IPS-18a (cell line): ENCODE results near the gene MUC4.
"Not testable (repeated sequence)": the region's sequence is repeated elsewhere in the genome, so short reads cannot be mapped to it uniquely, and the experiment has no call there.

Experiments used
- H3K27ac ChIP-seq: one replicate; pipeline ENCODE4 v1.5.1; 2013; ENCODE audit warnings: low read length
- H3K27me3 ChIP-seq: one replicate; pipeline ENCODE4 v1.6.1; 2013; ENCODE audit warnings: mild to moderate bottlenecking, low read length; ENCODE audit not compliant: control insufficient read depth, insufficient read depth
- H3K36me3 ChIP-seq: one replicate; pipeline ENCODE4 v1.6.1; 2013; ENCODE audit warnings: low read depth, low read length; ENCODE audit not compliant: control insufficient read depth
- H3K4me1 ChIP-seq: one replicate; pipeline ENCODE4 v1.6.1; 2013; ENCODE audit warnings: low read depth, low read length; ENCODE audit not compliant: control insufficient read depth
- H3K4me3 ChIP-seq: one replicate; pipeline ENCODE4 v1.5.1; 2013; ENCODE audit warnings: low read length
- H3K9ac ChIP-seq: one replicate; pipeline ENCODE4 v1.6.1; 2013; ENCODE audit warnings: mild to moderate bottlenecking, low read length, moderate library complexity
- H3K9me3 ChIP-seq: one replicate; pipeline ENCODE4 v1.6.1; 2013; ENCODE audit warnings: low read depth, low read length; ENCODE audit not compliant: control insufficient read depth

The MUC4 gene

GRCh38 chr3:195752546-195753331, 59.0 kb downstream of the MUC4 start:
- Histone ChIP-seq H3K4me3 (no peak overlapping the region), H3K36me3 (no peaks in the 10 kb centered on the region), H3K27ac (no peak overlapping the region), H3K9ac (no peak overlapping the region), H3K27me3 (peaks cover 8% of the 10 kb centered on the region), H3K9me3 (no peaks in the 10 kb centered on the region), H3K4me1 (no peaks in the 10 kb centered on the region)

DNA sequence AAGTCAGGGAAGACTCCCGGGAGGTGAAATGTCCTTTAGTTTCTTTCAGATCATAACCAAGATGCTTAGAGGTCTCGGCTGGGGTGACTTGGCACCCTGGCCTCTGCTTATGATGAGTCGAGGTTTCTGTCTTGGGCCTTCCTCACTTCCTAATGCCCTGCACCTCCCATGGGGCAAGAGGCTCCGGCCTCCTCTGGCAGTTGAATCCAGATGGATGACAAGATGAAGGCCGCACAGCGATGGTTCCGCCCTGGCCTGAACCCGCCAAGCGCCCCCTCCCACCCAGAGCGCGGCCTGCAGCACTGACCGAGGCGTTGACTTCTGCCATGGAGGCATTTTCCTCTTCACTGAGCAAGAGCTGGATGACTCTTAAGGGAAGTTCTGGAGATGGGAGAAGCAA, 59.7 kb downstream of the MUC4 start:
- Histone ChIP-seq H3K36me3 (no peaks in the 10 kb centered on the region), H3K27me3 (peaks cover 14% of the 10 kb centered on the region), H3K4me3 (no peak overlapping the region), H3K27ac (no peak overlapping the region), H3K4me1 (no peaks in the 10 kb centered on the region), H3K9me3 (no peaks in the 10 kb centered on the region), H3K9ac (no peak overlapping the region)

DNA sequence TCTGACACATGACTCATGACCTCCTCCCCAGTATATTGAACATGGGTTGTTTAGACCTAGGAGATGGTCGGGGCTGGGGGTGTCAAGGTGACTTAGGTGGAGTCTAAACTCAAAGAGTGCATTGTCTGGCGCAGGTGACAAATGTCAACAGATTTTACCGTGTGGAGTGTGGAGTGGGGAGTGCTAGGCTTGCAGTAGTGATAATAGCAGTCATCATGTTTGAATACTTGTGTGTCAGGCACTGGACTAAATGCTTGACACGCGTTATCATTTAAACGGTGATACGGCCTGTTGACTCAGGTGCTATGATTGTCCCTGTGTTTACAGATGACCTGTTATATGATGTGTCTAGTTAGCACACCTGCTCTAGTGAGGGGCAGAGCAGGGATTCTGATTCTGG, 60.2 kb downstream of the MUC4 start:
- Histone ChIP-seq H3K4me1 (no peaks in the 10 kb centered on the region), H3K4me3 (no peak overlapping the region), H3K27me3 (peaks cover 19% of the 10 kb centered on the region), H3K9me3 (no peaks in the 10 kb centered on the region), H3K36me3 (no peaks in the 10 kb centered on the region), H3K27ac (no peak overlapping the region), H3K9ac (no peak overlapping the region)

GRCh38 chr3:195750797-195751520, 60.8 kb downstream of the MUC4 start:
- Histone ChIP-seq H3K27ac (no peak overlapping the region), H3K9ac (no peak overlapping the region)

DNA sequence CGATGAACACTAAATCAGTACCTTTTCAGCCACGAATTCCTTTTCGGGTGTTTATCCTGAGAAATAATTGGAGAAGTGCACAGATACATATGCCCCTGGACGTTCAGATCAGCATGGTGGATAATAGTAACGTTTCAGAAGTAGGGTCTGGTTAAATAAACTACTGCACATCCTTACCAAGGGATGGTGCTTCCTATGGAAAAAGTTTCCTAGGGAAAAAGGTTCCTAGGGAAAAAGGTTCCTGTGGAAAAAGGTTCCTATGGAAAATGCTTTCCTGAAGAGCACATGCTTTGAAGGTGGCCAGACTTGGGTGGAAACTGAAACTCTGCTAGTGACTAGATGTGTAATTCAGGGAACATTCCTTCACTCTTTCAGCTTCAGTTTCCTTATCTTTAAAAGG, 62.6 kb downstream of the MUC4 start:
- not testable (repeated sequence) for H3K4me3 ChIP-seq, H3K4me1 ChIP-seq, H3K9ac ChIP-seq, H3K9me3 ChIP-seq, H3K36me3 ChIP-seq, H3K27ac ChIP-seq
- peaks cover 22% of the 10 kb centered on the region for H3K27me3 ChIP-seq

More at GRCh38 chr3:195750797-195751520, 60.8 kb downstream of the MUC4 start:
- Histone ChIP-seq H3K4me1 (no peaks in the 10 kb centered on the region), H3K9me3 (no peaks in the 10 kb centered on the region), H3K4me3 (no peak overlapping the region), H3K36me3 (no peaks in the 10 kb centered on the region), H3K27me3 (peaks cover 22% of the 10 kb centered on the region)

DNA sequence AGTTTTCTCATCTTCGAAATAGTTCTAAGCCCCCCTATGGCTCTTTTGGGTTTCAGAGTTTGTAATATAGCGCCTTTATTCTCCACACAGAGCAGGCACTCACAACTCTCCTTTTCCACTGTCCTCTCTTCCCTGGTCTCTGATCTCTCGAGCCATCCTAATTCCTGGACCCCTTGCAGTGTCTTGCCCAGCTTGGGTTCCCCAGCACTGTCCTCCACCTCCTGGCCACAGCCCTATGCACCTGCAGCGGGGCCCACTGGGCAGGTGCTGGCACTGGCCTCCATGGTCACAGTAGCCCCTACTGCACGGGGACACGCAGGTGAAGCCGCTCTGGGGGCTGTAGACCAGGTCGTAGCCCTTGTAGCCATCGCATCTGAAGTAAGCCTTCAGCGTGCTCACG, 63.1 kb downstream of the MUC4 start:
- Histone ChIP-seq H3K4me3 (no peak overlapping the region), H3K36me3 (no peaks in the 10 kb centered on the region), H3K9me3 (no peaks in the 10 kb centered on the region), H3K9ac (no peak overlapping the region), H3K27ac (no peak overlapping the region), H3K27me3 (peaks cover 22% of the 10 kb centered on the region), H3K4me1 (no peaks in the 10 kb centered on the region)

DNA sequence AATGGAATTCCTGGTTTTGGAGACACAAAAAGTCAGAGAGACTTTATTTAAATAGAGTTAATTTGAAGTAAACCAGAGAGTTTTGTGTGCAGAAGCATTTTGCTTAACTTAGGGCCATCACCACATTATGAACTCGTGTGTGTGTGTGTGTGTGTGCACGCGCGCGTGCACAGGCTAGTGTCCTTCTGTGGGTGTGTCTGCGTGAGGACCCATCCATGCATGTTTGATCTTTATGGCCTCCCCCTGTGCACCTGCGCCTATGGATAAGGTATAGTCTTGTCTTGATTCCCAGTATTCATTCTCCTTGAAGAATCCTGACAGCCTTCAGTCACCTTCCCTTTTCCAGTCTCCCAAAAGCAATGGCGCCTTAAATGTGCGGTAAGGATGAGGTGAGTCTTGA, 65.0 kb downstream of the MUC4 start:
- Histone ChIP-seq H3K9ac (no peak overlapping the region), H3K4me1 (no peaks in the 10 kb centered on the region), H3K9me3 (no peaks in the 10 kb centered on the region), H3K36me3 (no peaks in the 10 kb centered on the region), H3K27me3 (peaks cover 22% of the 10 kb centered on the region), H3K4me3 (no peak overlapping the region), H3K27ac (no peak overlapping the region)

- peaks cover 22% of the 10 kb centered on the region for H3K27me3 ChIP-seq
- H3K9ac ChIP-seq, result no peak overlapping the region
- no peaks in the 10 kb centered on the region for H3K9me3 ChIP-seq
Observed at GRCh38 chr3:195746346-195746745, 65.4 kb downstream of the MUC4 start.

GRCh38 chr3:195744437-195744836, 67.3 kb downstream of the MUC4 start:
- no peak overlapping the region for H3K4me3 ChIP-seq
- no peaks in the 10 kb centered on the region for H3K9me3 ChIP-seq
- H3K4me1 ChIP-seq, result no peaks in the 10 kb centered on the region
- H3K9ac ChIP-seq, result no peak overlapping the region
- H3K27me3 ChIP-seq, result peaks cover 22% of the 10 kb centered on the region
- H3K36me3 ChIP-seq, result no peaks in the 10 kb centered on the region
- H3K27ac ChIP-seq, result no peak overlapping the region

More at GRCh38 chr3:195746346-195746745, 65.4 kb downstream of the MUC4 start:
- no peak overlapping the region for H3K4me3 ChIP-seq
- no peaks in the 10 kb centered on the region for H3K36me3 ChIP-seq
- no peak overlapping the region for H3K27ac ChIP-seq
- no peaks in the 10 kb centered on the region for H3K4me1 ChIP-seq

DNA sequence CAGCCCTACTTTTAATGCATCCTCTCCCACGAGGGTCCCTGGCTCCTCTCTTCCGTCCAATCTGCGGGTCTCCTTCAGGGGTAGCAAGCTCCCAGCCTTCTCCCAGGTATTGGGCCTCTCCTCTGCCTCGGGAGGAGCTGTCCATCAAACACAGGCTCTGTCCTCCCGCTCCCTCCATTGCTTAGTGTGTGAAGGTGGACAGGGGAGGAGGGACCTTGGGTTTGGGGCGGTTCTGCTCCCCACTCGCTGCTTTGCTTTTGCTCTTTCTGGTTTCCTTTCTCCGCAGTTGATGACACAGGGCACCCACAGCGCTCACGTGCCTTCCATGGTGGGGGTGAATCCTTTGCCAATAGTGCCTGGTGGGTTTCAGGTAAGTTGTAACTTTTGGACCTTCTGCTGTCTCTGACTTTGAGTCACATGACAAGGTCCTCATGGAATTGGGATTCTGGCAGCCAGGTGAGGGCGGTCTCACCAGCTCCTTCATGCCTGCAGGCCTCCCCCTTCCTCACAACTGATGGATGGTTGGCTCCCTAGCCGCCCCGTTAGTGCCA, 72.1 kb downstream of the MUC4 start:
- Histone ChIP-seq H3K4me1 (no peaks in the 10 kb centered on the region), H3K27ac (no peak overlapping the region), H3K27me3 (no peaks in the 10 kb centered on the region), H3K9ac (no peak overlapping the region), H3K9me3 (no peaks in the 10 kb centered on the region), H3K36me3 (no peaks in the 10 kb centered on the region), H3K4me3 (no peak overlapping the region)

DNA sequence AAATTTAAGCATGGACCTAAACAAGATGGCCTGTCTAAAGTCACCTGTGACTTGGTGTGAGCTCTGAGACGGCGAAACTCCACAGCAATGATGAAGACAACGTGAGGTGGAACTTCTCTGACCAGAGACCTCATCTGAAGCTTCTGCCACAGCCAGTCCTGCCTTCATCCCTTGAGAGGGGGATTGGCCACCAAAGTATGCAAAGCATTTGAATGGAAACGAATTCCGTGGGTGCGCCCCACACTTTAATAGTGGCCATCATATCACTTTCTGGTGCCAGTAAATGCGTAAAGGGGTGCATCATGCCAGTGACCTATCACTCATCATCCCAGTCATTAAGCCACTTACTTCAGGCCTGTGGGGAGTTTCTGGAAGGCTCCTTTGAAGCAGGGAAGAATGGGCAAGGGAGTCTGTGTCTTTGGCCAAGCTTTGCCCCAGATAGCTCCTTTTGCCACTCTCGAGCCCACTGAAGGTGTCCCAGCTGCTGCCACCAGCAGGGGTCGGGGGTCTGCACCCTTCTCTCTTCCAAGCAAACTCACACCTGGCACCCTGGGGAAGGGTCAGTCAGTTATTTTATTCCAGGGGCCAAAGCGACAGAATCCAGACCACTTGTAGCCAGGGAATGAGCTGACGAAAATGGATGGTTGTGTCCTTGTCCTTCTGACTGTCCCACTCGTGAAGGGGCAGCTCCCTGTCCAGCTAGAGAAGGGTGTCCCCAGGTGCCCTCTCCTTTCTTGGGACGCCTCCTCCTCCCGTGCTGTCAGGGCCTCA, 73.3 kb downstream of the MUC4 start:
- Histone ChIP-seq H3K9me3 (no peaks in the 10 kb centered on the region), H3K36me3 (no peaks in the 10 kb centered on the region), H3K27me3 (no peaks in the 10 kb centered on the region), H3K27ac (no peak overlapping the region), H3K4me1 (no peaks in the 10 kb centered on the region), H3K9ac (no peak overlapping the region), H3K4me3 (no peak overlapping the region)
